Measurements from ENCODE around the gene MTHFD1L. TPM values are rescaled to one million over a fixed set of nuclear protein-coding genes. Genes with fewer than 3 reads are reported as not detected.

MTHFD1L gene
- total and polyA plus RNA-seq, 4 donors, result 7.6 to 34.9 (median 11.0) TPM

DNA sequence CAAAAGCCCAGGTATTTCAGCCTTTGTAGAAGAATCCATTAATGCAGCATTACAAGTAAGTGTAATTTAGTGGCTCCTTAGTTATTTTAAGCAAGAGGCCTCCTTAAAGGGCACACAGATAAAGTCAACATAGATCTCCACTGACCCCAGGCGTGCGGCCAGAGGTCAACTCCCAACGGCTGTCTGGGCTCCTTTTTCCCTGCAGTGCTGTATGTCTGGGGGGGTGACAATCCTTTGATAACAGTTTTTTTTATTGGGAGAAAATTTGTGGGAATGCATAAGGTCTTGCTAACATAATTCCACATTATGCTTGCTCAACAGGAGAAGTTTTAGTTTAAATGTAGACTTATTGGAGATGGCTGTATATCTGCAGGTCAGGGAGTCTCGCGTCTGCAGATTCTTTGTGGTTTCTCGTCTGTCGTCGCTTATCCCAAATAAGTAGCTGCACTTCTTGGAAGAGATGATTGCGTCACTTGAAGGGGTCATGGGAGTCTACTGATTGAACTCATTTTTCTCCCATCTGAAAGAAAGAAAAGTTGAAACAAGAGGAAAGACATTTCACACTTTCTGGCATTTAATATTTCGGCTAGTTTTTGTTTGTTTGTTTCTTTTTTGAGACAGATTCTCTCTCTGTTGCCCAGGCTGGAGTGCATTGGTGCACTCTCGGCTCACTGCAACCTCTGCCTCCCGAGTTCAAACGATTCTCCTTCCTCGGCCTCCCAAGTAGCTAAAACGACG is 222.5 kb downstream of the MTHFD1L start:
- Histone ChIP-seq H3K4me1 (ENCODE audit: control insufficient read depth in 5 of 5, insufficient read depth in 5 of 5, low read length in 5 of 5) (peaks cover 0 to 11% (median 3%) of the 10 kb centered on the region in 5 donors), H3K9ac (ENCODE audit: insufficient read depth in 1 of 2, low read length in 2 of 2) (no peak overlapping the region), H3K9me3 (ENCODE audit: control insufficient read depth in 4 of 4, insufficient read depth in 3 of 4, low read length in 3 of 4) (no peaks in the 10 kb centered on the region), H3K27me3 (ENCODE audit: control insufficient read depth in 3 of 3, insufficient read depth in 3 of 3, low read length in 2 of 3) (no peaks in the 10 kb centered on the region), H3K27ac (ENCODE audit: low read depth in 1 of 2, low read length in 1 of 2) (peak overlapping the region in 1 of 2 donors; percentile 37), H3K36me3 (ENCODE audit: control insufficient read depth in 4 of 4, insufficient read depth in 4 of 4, low read length in 4 of 4) (peaks cover 0 to 6% (median 2%) of the 10 kb centered on the region in 4 donors), H3K4me3 (no peak overlapping the region)
- 71 to 74% methylated on average over 16 of the region's 16 CpGs for WGBS, 2 donors
- TF ChIP-seq, protein P1, sequence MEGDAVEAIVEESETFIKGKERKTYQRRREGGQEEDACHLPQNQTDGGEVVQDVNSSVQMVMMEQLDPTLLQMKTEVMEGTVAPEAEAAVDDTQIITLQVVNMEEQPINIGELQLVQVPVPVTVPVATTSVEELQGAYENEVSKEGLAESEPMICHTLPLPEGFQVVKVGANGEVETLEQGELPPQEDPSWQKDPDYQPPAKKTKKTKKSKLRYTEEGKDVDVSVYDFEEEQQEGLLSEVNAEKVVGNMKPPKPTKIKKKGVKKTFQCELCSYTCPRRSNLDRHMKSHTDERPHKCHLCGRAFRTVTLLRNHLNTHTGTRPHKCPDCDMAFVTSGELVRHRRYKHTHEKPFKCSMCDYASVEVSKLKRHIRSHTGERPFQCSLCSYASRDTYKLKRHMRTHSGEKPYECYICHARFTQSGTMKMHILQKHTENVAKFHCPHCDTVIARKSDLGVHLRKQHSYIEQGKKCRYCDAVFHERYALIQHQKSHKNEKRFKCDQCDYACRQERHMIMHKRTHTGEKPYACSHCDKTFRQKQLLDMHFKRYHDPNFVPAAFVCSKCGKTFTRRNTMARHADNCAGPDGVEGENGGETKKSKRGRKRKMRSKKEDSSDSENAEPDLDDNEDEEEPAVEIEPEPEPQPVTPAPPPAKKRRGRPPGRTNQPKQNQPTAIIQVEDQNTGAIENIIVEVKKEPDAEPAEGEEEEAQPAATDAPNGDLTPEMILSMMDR (IDR thresholded peaks at IDR 0.05; ENCODE audit: control extremely low read depth, extremely low read depth), result no peak
- DNase-seq (peak in 2 of 3 donors; percentile 52 to 79), ATAC-seq (ENCODE audit: insufficient read depth, low FRiP score) (no peak)

DNA sequence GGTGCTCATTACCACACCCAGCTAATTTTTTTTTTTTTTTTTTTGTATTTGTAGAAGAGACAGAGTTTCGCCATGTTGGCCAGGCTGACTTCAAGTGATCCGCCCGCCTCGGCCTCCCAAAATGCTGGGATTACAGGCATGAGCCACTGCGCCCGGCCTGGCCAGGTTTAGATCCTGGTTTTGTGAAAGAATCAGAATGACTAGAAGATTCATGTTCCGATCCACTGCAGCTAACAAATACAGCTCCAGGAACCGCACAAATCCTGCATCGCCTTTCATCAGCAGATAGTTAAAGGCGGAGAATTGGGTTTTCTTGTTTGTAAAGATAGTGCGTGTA is 223.1 kb downstream of the MTHFD1L start:
- no peak overlapping the region for H3K27ac ChIP-seq (ENCODE audit: low read depth in 1 of 2, low read length in 1 of 2)
- peaks cover 0 to 6% (median 2%) of the 10 kb centered on the region in 4 donors for H3K36me3 ChIP-seq (ENCODE audit: control insufficient read depth in 4 of 4, insufficient read depth in 4 of 4, low read length in 4 of 4)
- H3K4me1 ChIP-seq (ENCODE audit: control insufficient read depth in 5 of 5, insufficient read depth in 5 of 5, low read length in 5 of 5), result peaks cover 0 to 11% (median 3%) of the 10 kb centered on the region in 5 donors
- no peaks in the 10 kb centered on the region for H3K27me3 ChIP-seq (ENCODE audit: control insufficient read depth in 3 of 3, insufficient read depth in 3 of 3, low read length in 2 of 3)
- 98 to 99% methylated on average over 11 of the region's 11 CpGs for WGBS, 2 donors
- no peaks in the 10 kb centered on the region for H3K9me3 ChIP-seq (ENCODE audit: control insufficient read depth in 4 of 4, insufficient read depth in 3 of 4, low read length in 3 of 4)
- no peak overlapping the region for H3K4me3 ChIP-seq
- no peak for DNase-seq
- TF ChIP-seq, protein P1 (IDR thresholded peaks at IDR 0.05; ENCODE audit: control extremely low read depth, extremely low read depth), result no peak
- no peak for ATAC-seq (ENCODE audit: insufficient read depth, low FRiP score)
- H3K9ac ChIP-seq (ENCODE audit: insufficient read depth in 1 of 2, low read length in 2 of 2), result no peak overlapping the region

DNA sequence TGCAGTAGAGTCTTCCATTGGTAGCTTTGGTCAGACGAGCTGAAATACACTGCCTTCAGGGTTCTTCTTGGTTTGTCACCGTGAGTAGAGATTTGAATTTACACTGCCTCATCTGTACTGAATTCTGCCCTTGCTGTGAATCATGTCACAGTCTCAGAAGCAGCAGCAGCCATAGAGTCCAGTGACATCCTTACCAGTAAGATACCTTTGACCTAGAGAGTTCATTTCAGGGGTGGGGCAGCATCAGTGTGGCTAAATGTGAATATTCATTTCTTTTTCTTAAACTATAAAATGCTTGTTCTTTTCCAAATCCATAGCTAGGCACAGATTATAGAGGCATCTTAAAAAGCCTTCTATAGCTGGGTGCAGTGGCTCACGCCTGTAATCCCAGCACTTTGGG is 223.5 kb downstream of the MTHFD1L start:
- DNase-seq (no peak), ATAC-seq (ENCODE audit: insufficient read depth, low FRiP score) (no peak)
- no peak overlapping the region for H3K27ac ChIP-seq (ENCODE audit: low read depth in 1 of 2, low read length in 1 of 2)
- H3K36me3 ChIP-seq (ENCODE audit: control insufficient read depth in 4 of 4, insufficient read depth in 4 of 4, low read length in 4 of 4), result peaks cover 0 to 6% (median 2%) of the 10 kb centered on the region in 4 donors
- no peaks in the 10 kb centered on the region for H3K27me3 ChIP-seq (ENCODE audit: control insufficient read depth in 3 of 3, insufficient read depth in 3 of 3, low read length in 2 of 3)
- peaks cover 0 to 11% (median 3%) of the 10 kb centered on the region in 5 donors for H3K4me1 ChIP-seq (ENCODE audit: control insufficient read depth in 5 of 5, insufficient read depth in 5 of 5, low read length in 5 of 5)
- no peak overlapping the region for H3K4me3 ChIP-seq
- whole genome bisulfite sequencing, 2 donors, result 83 to 92% methylated on average over 3 of the region's 3 CpGs
- H3K9me3 ChIP-seq (ENCODE audit: control insufficient read depth in 4 of 4, insufficient read depth in 3 of 4, low read length in 3 of 4), result no peaks in the 10 kb centered on the region
- H3K9ac ChIP-seq (ENCODE audit: insufficient read depth in 1 of 2, low read length in 2 of 2), result no peak overlapping the region
- TF ChIP-seq, protein P1 (IDR thresholded peaks at IDR 0.05; ENCODE audit: control extremely low read depth, extremely low read depth), result no peak
